HPDE6-E6E7 (cell line): ENCODE measurements around the gene SELENON.

Experiments used
- DNase-seq: peaks from one replicate; pipeline ENCODE4 v3.0.0; 2011; ENCODE audit warnings: missing footprints; ENCODE audit errors: extremely low spot score

The SELENON gene, protein sequence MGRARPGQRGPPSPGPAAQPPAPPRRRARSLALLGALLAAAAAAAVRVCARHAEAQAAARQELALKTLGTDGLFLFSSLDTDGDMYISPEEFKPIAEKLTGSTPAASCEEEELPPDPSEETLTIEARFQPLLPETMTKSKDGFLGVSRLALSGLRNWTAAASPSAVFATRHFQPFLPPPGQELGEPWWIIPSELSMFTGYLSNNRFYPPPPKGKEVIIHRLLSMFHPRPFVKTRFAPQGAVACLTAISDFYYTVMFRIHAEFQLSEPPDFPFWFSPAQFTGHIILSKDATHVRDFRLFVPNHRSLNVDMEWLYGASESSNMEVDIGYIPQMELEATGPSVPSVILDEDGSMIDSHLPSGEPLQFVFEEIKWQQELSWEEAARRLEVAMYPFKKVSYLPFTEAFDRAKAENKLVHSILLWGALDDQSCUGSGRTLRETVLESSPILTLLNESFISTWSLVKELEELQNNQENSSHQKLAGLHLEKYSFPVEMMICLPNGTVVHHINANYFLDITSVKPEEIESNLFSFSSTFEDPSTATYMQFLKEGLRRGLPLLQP

DNA sequence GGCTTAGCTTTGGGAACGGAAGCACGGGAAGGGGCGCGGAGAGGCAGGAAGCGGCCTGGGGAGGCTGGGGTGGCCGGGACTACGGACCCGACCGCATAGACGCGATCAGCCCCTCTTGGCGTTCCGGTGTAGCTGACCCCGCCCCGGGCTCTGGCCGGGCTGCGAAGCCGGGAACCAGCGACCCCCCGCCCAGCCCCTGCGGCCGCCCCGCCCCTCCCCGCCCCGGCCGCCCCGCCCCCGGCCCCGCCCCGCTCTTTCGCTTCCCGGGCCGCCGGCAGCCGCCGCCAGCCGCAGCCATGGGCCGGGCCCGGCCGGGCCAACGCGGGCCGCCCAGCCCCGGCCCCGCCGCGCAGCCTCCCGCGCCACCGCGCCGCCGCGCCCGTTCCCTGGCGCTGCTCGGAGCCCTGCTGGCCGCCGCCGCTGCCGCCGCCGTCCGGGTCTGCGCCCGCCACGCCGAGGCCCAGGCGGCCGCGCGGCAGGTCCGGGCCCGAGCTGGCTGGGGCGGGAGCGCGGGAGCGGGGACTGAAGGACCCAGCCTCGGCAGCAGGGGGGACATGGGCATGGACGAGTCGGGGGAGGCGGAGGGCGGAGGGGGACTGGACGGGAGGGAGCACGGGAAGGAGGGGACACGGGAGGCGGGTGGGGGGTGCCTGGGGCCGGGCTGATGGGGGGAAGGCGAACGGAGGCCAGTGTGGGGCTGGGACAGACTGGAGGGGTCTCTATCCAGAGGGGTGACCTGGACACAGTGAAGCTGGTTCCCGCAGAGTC lies at the start of gene SELENON:
Gene SELENON, plus strand, starts transcription at position 259 of the 768 bp plus-strand sequence. Its CDS starts 38 bp downstream, at position 297.
- peak; percentile 60 for DNase-seq

DNA sequence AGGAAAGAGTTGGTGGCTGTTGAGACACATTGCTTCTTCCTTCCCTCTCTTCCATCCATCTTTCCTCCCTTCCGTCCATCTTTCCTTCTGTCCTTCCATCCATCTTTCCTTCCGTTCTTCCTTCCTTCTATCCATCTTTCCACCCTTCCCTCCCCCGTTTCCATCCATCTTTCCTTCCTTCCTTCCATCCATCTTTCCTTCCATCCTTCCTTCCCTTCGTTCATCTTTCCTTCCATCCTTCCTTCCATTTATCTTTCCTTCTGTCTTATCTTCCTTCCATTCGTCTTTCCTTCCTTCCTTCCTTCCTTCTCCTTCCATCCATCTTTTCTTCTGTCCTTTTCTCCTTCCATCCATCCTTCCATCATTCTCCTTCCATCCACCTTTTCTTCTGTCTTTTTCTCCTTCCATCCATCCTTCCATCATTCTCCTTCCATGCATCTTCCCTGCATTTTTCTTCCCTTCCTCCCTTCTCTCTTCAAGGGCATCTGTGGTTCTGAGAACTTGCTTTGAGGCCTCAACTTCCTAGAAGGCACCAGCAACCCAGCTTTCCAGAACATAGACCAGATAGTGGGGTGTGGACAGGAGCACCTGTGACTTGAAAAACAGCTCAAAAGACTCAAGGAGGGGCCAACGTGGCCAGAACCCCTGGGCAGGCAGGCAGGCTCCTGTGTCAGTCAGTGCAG lies 48.9 kb upstream of the SELENON start:
- DNase-seq: no peak

DNA sequence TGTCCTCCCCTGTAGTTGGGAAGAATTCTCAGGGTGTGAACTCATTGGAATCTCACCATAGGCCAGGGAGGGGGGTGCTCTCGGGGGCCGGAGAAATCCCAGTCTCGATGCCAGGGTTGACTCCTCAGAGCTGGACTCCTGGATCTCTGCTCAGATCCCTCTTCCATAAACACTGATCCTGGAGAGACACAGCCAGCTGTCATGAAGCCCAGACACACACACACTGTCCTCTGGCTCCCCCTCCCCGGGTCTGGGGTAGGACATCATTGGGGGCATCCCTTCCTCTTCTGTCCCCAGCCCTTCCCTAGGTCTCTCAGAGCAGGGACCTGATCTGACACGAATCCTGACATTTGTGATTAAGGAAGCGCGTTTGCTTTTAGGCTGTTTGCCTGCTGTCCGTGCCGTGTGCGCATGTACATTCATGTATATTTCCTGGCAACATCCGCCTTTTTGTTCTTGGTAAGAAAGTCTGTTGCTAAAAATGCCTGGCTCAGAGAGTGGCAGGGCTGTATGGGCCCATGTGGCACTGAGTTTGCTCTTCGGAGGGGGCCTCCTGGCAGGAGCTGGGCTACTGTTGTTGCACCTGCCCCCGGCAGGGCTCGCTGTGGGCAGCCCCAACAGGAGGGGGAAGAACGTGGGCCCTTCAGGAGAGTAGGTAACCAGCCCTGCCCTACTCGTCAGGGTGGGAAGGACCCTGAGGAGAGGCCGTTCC lies 45.4 kb upstream of the SELENON start:
- no peak for DNase-seq

DNA sequence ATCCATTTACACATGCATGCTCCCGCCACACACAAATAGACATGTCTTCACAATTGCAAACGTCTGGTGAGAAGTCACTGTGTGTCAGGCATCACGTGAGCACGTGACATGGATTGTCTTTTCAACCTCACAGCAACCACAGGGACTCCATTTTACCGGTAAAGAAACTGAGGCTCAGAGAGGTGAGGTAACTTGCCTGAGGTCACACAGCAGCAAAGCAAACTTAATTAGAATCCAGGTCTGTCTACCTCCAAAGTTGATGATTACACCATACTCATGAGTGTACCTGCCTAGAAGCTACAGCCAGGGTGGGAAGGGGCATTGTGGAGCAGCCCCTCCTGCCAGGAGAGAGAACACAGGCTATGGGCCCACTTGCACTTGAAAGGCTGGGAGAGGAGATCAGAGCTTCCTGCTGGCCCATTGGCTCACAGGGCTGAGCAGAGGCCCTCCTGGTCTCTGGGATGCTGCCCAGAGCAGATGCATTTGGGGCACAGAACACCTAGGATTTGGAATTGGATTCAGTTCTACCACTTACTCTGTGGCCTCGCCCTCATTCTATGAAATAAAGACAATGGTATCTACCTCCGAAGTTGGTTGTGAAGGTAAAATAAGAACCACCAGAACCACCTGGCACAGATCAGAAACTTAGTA lies 44.4 kb upstream of the SELENON start:
- no peak for DNase-seq

DNA sequence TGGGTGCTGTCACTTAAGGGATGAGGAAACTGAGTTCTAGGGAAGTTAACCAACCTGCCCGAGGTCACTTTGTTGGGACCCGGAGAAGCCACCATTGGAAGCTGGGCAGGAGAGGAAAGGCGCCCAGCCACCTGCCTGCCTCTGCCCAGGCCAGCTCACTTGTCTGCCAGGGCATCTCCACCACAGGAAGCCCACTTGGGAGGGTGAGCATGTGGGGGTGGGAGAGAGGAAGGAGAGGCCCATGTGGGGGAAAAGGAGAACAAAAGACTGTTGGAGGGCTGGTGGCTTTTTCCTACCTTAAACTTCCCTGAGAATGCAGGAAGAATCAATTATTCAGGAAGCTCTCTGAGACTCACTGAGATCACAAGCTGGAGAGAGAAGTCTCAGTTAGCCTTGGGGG lies 43.8 kb upstream of the SELENON start:
- no peak for DNase-seq

DNA sequence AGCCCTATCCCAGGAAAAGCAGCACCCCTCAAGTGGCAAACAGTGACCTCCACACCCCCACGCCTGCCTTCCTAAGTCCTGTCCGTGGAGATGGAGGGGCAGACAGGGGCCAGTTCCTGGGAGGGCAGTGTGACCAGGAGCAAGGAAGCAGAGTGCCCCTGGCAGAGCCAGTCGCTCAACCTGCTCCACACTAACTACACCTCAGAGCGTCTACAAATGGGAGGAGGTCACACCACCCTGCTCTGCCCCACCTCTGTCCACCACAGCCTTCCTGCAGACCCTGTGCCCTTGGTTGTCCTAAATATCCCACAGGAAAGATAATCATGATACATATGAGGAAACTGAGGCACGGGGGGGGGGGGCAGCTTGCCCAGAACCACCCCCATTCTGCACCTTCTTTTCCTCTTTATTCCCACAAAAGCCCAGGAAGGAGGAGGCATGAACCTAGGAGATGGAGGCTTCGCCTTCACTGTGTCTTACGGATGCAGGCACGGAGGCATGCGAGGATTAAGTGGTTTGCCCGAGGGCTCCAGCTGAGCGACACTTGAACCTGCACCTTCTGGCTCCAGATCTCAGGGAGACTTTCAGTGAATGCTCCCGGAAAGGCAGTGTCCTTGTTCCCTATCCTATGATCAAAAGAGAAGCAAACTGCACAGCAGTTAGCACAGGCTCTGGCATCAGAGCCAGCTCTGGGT lies 42.7 kb upstream of the SELENON start:
- no peak for DNase-seq

DNA sequence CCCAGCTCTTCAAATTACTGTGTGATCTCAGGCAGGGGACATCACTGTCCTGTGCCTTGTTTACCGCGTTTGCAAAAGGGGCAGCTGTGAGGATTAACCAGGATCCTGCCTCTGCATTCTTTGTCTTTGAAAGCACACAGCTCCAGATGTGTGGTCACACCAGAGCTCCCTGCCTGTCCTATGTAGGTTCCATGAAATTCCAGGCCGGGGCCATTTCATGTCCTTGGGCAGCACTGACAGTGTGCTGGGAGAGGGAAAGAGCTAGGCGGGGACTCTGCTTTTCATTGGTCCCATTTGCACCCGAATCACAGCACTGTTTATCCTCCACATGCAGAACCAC lies 42.2 kb upstream of the SELENON start:
- DNase-seq: no peak

DNA sequence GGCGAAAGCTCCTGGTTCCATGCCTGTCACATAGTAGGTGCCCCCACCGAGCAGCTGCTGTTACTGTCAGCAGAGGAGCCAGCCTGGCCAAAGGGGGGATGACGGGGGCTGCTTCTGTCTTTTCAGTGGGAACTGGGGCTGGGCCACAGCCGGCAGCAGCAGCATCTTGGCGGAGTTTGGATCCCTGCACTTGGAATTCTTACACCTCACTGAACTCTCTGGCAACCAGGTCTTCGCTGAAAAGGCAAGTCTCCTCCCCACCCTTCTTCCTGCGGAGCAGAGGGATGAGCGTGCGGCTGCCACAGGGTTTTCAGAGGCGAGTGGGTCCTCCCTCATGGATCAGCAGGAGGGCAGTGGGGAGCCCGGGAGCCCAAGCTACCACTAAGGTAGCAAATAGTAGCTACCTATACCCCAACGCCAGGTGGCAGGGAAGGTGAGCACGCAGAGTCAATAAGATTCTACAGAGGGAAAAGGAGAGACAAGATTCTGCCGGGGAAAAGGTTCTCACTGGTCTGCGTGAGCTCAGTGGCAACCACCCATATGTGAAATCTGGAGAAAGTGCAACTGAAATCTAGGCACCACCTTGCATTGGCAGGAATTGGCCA lies 41.4 kb upstream of the SELENON start:
- DNase-seq: no peak

DNA sequence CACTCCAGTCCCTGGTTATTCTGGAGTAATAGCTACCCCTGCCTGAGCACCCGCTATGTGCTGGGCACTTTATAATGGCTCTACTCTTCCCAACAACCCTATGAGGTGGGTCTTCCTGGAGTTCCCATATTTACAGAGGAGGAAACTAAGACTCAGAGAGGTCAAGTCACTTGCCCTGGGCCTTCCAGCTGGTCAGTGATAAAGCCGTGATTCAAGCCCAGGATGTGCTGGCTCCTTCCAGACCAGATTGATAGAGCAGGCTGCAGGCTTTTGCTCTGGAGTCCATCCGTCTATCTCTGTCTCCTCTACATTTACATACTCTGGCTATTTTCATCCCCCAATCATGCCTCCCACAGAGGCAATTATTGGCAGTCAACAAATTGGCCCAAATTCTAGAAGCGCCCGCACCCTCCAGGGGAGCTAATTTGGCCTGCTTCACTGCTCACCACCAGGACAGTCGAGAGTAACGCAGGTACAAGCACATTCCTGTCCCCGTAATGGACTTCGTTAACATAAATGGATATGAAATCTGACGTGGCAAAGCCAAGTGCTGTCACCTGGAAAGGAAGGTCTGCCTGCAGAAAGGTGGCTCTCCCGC lies 39.8 kb upstream of the SELENON start:
- no peak for DNase-seq

DNA sequence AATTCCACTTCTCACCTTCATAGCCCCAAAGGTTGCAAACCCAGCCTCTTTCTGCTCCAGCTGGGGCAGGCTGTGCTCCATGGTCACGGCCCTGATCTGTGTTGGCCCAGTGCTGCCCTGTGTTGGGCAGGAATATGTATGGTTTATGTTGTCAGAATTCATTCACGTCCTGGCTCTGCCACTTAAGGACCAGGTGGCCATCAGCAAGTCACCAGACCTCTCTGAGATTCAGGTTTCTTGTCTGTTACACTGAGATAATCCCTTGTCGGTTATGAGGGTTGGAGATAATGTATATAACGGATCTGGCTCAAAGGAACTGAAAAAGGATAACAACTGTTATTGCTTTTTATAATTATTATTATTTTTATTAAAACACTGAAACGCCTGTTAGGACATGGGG lies 39.1 kb upstream of the SELENON start:
- no peak for DNase-seq

DNA sequence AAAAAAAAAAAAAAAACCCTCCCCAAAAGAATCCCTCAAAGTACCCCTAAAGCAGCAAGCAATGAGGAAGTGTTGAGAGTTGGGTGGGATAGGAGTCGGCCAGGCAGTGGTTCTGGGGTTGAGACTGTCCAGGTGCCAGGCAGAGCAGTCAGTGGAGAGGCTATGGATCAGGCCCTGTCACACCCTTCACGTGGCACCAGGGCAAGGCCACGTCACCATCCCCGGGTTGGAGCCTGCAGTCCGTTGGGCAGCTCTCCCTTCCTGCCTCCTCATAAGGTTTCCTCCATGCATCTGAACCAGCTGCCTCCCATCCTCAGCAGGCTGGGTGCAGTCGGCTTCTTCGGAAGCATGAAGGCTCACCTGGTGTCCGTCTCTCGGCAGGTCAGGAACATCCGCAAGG lies 36.5 kb upstream of the SELENON start:
- no peak for DNase-seq

DNA sequence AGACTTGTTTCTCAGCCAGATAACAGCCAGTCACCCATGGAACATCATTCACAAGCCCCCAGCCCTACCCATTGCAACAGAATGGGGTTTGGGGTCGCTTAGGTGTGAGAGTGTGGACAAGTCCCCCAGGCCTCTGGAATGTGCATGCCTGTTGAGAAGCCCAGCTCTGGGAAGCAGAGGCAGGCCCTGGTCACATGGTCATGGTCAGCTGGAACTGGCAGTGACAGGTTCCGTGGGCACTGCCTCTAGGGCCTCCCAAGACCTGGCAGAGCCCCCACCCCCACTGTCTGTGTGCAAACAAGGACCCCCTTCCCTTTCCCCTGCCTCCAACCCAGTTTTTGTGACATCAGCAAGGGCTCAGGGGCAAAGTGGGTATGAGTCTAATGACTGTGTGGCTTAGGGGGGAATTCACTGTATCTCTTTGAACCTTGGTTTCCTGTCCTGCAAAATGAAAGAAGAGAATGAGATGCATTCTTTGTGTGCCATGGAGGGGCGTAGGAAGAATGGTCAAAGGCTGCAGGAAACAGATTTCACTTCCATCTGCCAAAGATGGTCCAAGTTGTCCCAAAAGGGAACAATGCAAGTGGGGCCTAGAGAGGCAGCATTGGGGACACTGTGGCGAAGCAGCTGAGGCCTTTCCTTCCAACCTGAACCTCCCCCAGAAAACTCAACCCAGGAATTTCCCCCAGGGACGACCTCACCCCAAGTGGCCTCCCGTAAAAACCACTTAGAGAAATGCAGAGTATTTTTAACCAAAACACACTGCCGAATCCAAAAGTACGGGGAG lies 34.7 kb upstream of the SELENON start:
- DNase-seq: no peak

DNA sequence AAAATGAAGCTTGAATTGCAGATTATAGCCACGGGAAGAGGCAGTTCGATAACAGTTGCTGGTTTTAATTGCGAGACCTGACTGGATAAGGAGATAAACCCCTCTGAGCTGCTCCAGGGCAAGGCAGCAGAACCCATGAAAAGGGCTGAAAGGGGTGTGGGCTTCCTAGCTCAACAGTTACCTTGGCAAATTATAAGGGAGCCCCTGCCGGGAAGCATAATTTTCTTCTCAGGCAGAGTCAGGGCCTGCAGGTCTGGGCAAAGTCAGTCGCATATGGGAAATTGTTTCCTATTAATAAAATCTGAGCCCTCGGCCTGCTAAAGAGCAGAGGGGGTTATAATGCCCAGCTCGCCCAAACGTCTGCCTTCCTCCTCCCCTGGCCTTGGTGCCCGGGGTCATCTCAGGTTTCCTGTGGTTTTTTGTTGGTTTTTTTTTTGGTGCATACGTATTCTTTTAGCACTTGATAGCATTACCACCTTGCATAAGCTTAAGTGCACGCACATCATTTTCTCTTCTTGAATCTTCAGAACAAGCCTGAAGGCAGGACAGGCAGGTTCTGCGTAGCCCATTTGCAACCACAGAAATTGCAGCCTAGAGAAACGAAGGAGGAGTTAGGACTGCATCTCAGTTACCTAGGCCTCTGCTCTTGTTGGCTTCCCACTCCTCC lies 33.9 kb upstream of the SELENON start:
- no peak for DNase-seq

DNA sequence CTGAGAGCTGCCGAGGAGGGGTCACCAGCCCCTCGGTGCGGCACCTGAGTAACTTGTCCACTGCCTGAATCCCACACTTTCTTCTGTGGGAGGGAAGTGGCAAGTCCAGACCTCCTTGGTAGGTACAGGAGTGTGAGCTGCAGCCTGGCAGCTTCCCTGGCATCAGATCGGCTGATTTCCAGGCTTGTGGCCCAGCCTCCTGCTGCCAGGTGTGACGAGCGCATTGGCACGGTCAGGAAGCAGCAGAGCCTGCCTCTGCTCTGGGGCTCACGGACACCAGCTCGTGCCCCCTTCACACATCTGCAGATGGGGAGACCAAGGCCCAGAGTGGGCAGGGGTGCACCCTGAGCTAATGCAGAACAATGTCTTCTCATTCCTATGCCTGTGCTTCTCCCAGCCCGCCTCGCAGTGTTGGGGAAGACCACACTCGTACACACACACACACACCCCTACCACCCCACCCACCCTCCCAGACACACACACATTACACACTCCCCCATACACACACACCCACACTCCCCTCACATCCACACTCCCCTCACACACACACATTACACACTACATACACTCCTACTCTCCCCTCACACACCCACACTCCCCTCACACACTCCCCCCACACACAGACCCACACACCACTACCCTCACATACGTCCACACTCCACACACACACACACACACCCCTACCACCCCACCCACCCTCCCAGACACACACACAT lies 33.1 kb upstream of the SELENON start:
- no peak for DNase-seq

DNA sequence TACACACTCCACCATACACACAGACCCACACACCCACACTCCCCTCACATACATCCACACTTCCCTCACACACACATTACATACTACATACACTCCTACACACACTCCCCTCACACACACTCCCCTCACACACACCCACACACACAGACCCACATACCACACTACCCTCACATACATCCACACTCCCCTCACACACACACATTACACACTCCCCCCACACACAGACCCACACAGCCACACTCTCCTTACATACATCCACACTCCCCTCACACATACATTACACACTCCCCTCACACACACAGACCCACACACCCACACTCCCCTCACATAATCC lies 32.6 kb upstream of the SELENON start:
- DNase-seq: no peak

DNA sequence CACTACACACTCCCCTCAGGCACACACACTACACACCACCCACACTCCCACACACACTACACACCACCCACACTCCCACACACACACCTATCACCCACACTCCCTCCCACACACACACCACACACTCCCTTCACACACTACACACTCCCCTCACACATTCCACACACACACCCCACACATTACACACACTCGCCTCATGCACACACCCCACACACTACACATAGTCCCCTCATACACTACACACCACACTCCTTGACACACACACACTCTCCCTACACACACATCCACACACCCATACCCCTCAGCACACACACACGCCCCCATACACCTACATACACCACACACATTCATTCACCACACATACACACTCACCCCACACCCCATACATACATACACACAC lies 31.0 kb upstream of the SELENON start:
- DNase-seq: no peak

DNA sequence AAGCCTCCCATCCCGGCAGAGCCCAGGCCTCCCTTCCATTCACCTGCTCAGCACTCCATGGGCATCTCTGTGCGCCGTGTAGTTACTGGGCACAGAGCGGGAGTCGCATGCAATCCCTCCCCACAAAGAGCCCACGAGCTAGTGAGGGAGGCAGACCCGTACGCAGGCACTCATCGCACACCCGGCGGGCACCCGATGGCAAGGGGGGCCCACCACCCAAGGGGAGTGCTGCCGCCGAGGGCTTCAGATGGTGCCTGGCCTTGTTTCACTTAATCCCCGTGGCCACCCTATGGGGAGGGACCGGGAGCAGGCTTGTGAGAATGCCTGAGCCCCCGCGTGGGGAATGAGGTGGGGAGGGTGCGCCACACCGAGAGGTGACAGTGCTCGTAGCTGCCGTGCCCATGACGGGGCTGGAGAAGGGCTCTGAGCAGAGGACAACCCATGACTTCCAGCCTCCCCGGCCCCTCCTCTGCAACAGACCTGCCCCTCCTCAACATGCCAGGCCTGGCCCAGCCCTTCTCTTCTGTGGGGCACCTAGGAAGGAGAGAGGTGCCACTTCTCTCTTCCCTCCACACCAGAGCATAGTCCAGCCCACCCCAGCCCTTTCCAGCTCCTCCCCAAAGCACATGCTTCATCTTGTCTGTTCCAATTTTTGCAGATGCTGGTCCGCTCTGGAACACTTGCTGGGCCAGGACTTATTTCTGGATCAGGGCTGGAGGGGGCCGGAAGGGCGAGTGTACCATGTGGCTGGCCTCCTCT lies 30.2 kb upstream of the SELENON start:
- DNase-seq: no peak
